ENCODE results near the gene TYMP.
A peak's percentile ranks its signal among the peaks of the same experiment; 100 is the strongest.

TYMP gene

DNA sequence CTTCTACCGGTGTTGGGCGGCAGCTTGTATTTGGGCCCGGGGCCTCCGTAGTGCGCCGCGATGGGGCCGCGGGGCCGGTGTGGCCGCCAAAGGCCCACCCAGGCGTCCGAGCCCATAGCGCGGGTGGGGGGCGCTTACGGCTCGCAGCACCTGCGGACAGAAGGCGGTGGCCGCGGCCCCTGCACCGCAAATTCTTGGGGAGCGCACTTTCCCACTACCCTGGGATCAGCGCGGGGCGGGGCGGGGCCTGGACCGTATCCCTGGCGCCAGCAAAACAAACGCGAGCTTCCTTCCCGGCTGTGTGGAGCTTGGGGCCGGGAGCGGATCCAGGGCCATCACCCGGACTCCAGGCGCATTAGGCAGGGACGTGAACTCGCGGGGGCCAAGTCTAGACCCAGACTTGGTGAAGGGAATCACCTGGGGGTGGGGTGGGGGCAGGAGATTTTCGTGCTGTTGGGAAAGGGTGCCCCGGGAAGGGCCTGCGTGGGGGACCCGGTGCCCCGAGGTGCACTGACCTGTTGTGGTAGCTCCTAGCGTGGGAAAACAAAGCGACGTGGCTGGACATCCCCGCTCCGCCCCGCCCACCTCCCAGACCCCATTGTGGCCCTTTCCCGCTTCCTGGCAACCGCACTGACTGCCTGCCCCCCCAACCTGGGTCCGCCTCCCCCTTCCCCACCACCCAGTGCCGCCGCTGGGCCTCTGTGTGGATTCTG lies 2.3 kb upstream of the TYMP start:
- TF ChIP-seq POLR2A (IDR thresholded peaks at IDR 0.05; ENCODE audit: low read depth, low read length) (peak; percentile 50), PAX5 (IDR thresholded peaks at IDR 0.05; ENCODE audit: insufficient read depth, low read length, severe bottlenecking) (no peak), POLR2AphosphoS5 (IDR thresholded peaks at IDR 0.05; ENCODE audit: low read depth, low read length) (no peak), TAF1 (IDR thresholded peaks at IDR 0.05; ENCODE audit: low read depth, low read length) (peak; percentile 27; the same call in 1 of the 2 replicates), POU2F2 (IDR thresholded peaks at IDR 0.05; ENCODE audit: low read depth, low read length) (peak; percentile 47; the same call in 1 of the 2 replicates), SPI1 (IDR thresholded peaks at IDR 0.05; ENCODE audit: low read depth, low read length) (no peak)
- peak; percentile 13 for DNase-seq (ENCODE audit: insufficient read length, low spot score)
- FAIRE-seq, result peak; percentile 28

DNA sequence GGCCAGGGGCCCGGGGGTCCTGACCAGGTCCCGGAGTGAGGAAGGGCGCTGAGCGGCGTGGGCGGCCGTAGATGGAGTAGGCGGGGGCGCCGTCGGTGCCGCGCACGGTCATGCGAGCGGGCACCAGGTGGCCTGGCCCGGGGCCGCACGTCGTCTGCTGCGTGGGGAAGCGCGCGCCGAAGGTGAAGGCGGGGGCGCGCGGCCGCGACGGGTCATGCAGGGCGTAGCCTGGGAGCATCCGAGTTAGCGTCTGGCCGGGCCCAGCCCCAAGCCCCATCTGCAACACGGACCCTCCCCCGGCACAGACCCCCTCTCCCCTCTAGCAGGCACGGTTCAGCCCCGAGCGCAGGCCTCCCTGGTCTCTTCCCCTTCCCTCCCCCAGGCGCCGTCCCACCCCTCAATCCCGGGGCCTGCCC lies 1.7 kb upstream of the TYMP start:
- DNase-seq (ENCODE audit: insufficient read length, low spot score), result peak; percentile 52
- peak; percentile 98 for FAIRE-seq
- TF ChIP-seq POLR2A (IDR thresholded peaks at IDR 0.05; ENCODE audit: low read depth, low read length) (peak; percentile 53), SPI1 (IDR thresholded peaks at IDR 0.05; ENCODE audit: low read depth, low read length) (no peak), PAX5 (IDR thresholded peaks at IDR 0.05; ENCODE audit: insufficient read depth, low read length, severe bottlenecking) (no peak), TAF1 (IDR thresholded peaks at IDR 0.05; ENCODE audit: low read depth, low read length) (peak; percentile 55), POU2F2 (IDR thresholded peaks at IDR 0.05; ENCODE audit: low read depth, low read length) (0 out of 2 replicates have a peak, but pooled peaks have one; percentile 26), POLR2AphosphoS5 (IDR thresholded peaks at IDR 0.05; ENCODE audit: low read depth, low read length) (0 out of 2 replicates have a peak, but pooled peaks have one; percentile 49)

DNA sequence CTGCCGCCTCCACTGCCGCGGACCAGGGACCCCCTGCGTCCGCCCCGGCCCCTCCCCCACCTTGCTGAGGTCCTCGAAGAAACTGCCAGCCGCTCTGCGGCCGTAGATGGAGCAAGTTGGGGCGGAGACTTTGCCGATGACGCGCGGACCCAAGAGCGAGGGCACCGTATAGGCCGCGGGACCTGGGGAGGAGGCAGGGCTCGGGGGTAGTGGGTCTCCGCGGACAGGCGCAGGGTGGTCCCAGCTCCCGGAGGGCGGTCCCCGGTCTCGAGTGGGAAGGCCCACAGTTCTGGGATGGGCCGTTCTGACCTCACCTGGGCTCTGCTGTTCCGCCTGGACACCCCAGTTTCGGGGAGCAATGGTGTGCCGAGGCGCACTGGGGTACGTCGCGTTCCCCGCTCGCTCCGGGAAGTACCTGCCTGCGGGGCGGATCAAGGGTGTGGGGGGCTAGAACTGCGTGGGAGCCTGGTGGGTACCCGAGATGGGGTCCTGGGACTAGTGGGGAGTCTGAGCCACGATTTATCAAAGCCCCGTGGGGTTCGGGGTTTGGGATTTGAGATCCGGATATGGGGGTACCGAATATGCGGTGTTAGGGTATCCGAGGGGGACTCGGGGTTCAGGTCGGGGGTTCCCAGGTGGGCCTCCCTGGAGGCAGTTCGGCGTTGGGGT lies 1.2 kb upstream of the TYMP start:
- peak; percentile 69 for DNase-seq (ENCODE audit: insufficient read length, low spot score)
- TF ChIP-seq TAF1 (IDR thresholded peaks at IDR 0.05; ENCODE audit: low read depth, low read length), result no peak; the same call in 1 of the 2 replicates
- no peak; the same call in 1 of the 2 replicates for TF ChIP-seq POU2F2 (IDR thresholded peaks at IDR 0.05; ENCODE audit: low read depth, low read length)
- no peak for TF ChIP-seq PAX5 (IDR thresholded peaks at IDR 0.05; ENCODE audit: insufficient read depth, low read length, severe bottlenecking)
- no peak for TF ChIP-seq SPI1 (IDR thresholded peaks at IDR 0.05; ENCODE audit: low read depth, low read length)
- TF ChIP-seq POLR2AphosphoS5 (IDR thresholded peaks at IDR 0.05; ENCODE audit: low read depth, low read length), result peak; percentile 88
- peak; percentile 75 for TF ChIP-seq POLR2A (IDR thresholded peaks at IDR 0.05; ENCODE audit: low read depth, low read length)
- FAIRE-seq, result no peak

DNA sequence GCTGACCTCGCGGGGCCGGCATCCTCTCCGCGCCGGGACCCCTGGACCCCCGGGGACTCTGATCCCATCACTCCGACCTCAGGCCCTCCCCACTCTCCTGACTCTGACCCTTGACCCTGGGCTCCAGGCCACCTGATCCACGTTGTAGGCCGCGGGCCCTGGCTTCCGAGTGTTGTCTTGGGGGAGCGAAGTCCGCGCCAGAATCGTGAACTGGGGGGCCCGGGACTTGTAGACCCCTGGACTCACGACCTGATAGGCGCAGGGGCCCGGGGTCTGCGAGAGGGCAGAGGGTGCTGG lies 716 bp upstream of the TYMP start:
- FAIRE-seq (no peak), DNase-seq (ENCODE audit: insufficient read length, low spot score) (no peak)
- TF ChIP-seq TAF1 (IDR thresholded peaks at IDR 0.05; ENCODE audit: low read depth, low read length) (no peak), POU2F2 (IDR thresholded peaks at IDR 0.05; ENCODE audit: low read depth, low read length) (no peak), PAX5 (IDR thresholded peaks at IDR 0.05; ENCODE audit: insufficient read depth, low read length, severe bottlenecking) (no peak), SPI1 (IDR thresholded peaks at IDR 0.05; ENCODE audit: low read depth, low read length) (no peak), POLR2AphosphoS5 (IDR thresholded peaks at IDR 0.05; ENCODE audit: low read depth, low read length) (no peak), POLR2A (IDR thresholded peaks at IDR 0.05; ENCODE audit: low read depth, low read length) (no peak)

DNA sequence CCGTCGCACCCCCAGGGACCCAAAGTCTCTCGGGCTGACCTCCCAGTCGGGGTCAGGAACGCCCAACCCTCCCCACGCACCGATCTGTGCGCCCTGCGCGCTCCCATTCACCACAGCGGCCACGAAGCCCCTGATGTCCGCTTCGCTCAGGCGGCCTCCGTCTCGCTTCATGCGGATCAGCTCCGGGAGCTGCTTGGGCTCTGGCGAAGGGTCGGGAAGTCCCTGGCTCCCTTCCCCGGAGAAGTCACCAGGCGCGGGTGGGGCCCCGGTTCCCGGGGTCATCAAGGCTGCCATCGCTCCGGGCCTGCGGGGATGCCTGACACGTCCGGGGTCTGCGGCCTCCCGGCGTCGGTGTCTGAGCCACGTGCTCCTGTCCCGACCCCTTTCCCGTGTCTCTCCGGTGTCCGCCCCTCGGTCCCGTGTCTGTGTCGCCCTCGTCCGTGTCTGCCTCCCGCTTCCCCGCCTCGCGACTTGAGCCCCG lies 356 bp downstream of the TYMP start:
- no peak for TF ChIP-seq TAF1 (IDR thresholded peaks at IDR 0.05; ENCODE audit: low read depth, low read length)
- TF ChIP-seq POU2F2 (IDR thresholded peaks at IDR 0.05; ENCODE audit: low read depth, low read length), result no peak
- TF ChIP-seq POLR2A (IDR thresholded peaks at IDR 0.05; ENCODE audit: low read depth, low read length), result no peak; the same call in none of the 2 replicates
- TF ChIP-seq PAX5 (IDR thresholded peaks at IDR 0.05; ENCODE audit: insufficient read depth, low read length, severe bottlenecking), result no peak
- no peak for TF ChIP-seq SPI1 (IDR thresholded peaks at IDR 0.05; ENCODE audit: low read depth, low read length)
- TF ChIP-seq POLR2AphosphoS5 (IDR thresholded peaks at IDR 0.05; ENCODE audit: low read depth, low read length), result no peak
- FAIRE-seq, result no peak
- DNase-seq (ENCODE audit: insufficient read length, low spot score), result no peak

DNA sequence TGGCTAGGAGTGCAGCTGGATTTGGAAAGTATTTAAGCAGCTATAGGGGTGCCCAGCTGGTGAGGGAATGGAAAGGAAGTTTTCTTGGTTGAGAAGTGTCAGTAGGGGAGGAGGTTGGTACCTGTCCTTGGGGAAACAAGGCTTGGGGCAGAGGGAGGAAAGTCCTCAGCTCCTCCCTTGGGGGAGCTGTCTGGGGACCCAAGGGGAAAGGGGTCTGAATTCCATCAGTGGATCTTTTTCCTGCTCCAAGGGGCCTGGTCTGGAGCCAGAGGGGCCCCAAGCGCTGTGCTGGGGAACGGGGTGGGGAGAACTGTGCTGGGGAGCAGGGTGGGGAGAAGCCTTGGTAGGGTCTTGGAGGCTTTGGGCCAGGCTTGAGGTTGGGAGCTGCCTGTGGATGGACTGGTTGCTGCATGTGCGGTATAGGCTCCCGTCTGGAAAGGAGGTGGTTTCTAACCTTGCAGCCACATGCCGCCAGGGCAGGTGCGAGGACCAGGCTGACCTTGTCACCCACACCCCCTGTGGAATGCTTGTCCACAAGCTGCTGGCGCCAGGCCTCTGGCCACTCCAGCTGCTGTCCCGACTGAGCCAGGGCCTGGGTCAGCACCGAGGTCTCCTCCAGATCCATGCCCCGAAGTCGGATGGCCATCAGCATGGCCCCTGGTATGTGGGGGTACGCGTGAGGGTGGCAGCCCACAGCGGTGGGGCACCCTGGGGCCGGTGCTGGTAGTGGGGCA lies 963 bp downstream of the TYMP start:
- FAIRE-seq (peak; percentile 23), DNase-seq (ENCODE audit: insufficient read length, low spot score) (no peak)
- peak; percentile 59; the same call in 1 of the 2 replicates for TF ChIP-seq POLR2A (IDR thresholded peaks at IDR 0.05; ENCODE audit: low read depth, low read length)
- no peak for TF ChIP-seq POU2F2 (IDR thresholded peaks at IDR 0.05; ENCODE audit: low read depth, low read length)

DNA sequence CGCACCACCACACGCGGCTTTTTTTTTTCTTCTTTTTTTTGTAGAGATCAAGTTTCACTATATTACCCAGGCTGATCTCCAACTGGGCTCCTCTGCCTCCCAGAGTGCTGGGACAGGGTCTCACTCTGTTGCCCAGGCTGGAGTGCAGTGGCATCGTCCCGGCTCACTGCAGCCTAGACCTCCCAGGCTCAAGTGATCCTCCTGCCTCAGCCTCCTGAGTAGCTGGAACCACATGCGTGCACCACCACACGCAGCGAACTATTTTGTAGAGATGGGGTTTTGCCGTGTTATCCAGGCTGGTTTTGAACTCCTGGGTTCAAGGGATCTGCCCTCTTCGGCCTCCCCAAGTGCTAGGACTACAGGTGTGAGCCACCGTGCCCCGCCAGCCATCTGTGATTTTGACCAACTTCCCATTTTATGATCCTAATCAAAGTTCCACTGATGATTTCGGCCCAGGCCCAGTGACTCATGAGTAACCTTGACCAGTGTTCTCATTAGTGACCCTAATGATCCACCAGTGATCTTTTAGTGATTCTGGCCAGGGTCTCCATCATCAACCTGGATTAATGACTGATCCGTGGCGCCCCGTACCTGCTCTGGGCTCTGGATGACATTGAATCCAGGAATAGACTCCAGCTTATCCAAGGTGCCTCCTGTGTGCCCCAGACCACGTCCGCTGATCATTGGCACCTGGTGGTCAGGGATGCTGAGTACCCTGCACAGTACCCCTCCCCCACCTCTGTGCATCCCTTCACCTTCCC lies 1.7 kb downstream of the TYMP start:
- FAIRE-seq, result peak; percentile 75
- no peak for TF ChIP-seq SPI1 (IDR thresholded peaks at IDR 0.05; ENCODE audit: low read depth, low read length)
- no peak for TF ChIP-seq POU2F2 (IDR thresholded peaks at IDR 0.05; ENCODE audit: low read depth, low read length)
- no peak for TF ChIP-seq POLR2A (IDR thresholded peaks at IDR 0.05; ENCODE audit: low read depth, low read length)
- TF ChIP-seq POLR2AphosphoS5 (IDR thresholded peaks at IDR 0.05; ENCODE audit: low read depth, low read length), result no peak
- TF ChIP-seq PAX5 (IDR thresholded peaks at IDR 0.05; ENCODE audit: insufficient read depth, low read length, severe bottlenecking), result no peak
- TF ChIP-seq TAF1 (IDR thresholded peaks at IDR 0.05; ENCODE audit: low read depth, low read length), result no peak
- DNase-seq (ENCODE audit: insufficient read length, low spot score), result no peak

DNA sequence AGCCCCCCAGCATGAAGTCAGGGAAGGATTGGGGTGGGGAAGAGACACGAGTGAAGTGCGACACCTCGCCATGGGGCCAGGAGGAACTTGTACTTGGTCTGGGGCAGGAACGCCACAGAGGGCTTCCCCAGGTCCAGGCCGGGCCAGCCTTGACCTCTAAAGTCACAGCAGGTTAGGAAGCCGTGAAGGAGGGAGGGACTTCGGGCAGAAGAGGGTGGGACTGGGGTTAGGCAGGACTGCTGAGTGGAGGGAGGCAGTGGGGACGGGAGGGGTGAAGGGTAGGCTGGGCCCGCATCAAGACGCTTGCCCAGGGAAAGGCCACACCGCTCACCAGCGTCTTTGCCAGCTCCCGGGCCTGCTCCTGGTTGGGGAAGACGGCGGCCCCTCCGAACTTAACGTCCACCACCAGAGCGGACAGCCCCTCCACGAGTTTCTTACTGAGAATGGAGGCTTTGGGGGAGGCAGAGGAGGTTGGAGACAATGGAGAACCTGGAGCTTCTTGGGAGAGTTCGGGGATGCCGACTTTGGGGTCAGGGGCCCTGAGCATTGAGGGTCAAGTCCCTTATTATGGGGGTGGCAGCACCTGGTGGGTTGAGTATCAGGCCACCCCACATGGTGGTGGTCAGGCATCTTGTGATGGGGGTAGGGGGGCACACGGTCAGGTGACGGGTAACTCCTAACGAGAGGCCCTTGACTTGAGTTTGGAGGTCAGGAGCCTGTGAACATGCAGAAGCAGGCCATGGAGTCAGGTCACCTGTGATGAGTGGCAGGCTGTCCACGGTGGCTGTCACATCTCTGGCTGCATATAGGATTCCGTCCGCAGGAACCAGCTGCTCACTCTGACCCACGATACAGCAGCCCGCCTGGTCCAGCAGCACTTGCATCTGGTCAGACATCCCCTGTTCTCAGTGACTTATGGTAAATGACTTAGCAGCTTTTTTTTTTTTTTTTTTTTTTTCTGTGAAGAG lies 2.7 kb downstream of the TYMP start:
- peak; percentile 57 for DNase-seq (ENCODE audit: insufficient read length, low spot score)
- no peak for FAIRE-seq
- no peak; the same call in 1 of the 2 replicates for TF ChIP-seq TAF1 (IDR thresholded peaks at IDR 0.05; ENCODE audit: low read depth, low read length)
- peak; percentile 66 for TF ChIP-seq POLR2A (IDR thresholded peaks at IDR 0.05; ENCODE audit: low read depth, low read length)
- peak; percentile 55 for TF ChIP-seq POU2F2 (IDR thresholded peaks at IDR 0.05; ENCODE audit: low read depth, low read length)
- no peak for TF ChIP-seq SPI1 (IDR thresholded peaks at IDR 0.05; ENCODE audit: low read depth, low read length)
- TF ChIP-seq POLR2AphosphoS5 (IDR thresholded peaks at IDR 0.05; ENCODE audit: low read depth, low read length), result peak; percentile 6; the same call in 1 of the 2 replicates
